ENCODE data around the gene CRYGC.

CRYGC gene

DNA sequence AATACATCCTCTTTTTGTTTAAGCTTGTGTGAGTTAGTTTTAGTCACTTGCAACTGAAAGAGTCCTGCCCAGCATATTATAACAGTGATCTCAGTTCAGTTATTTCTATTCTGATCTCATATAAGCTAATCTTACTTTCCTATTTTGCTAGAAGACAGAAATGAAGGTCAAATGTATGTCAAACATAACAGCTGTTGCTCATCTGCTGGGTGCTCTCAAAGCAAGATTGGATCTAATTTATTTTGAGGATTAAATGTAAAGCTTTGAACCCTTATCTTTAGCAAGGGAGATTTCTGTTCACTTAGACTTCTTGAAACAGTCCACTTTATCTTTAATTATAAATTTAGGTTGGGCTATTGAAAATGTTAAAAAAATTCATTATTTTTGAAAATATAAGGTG, 36.5 kb downstream of the CRYGC start:
- no peak for DNase-seq (ENCODE audit: low spot score)

DNA sequence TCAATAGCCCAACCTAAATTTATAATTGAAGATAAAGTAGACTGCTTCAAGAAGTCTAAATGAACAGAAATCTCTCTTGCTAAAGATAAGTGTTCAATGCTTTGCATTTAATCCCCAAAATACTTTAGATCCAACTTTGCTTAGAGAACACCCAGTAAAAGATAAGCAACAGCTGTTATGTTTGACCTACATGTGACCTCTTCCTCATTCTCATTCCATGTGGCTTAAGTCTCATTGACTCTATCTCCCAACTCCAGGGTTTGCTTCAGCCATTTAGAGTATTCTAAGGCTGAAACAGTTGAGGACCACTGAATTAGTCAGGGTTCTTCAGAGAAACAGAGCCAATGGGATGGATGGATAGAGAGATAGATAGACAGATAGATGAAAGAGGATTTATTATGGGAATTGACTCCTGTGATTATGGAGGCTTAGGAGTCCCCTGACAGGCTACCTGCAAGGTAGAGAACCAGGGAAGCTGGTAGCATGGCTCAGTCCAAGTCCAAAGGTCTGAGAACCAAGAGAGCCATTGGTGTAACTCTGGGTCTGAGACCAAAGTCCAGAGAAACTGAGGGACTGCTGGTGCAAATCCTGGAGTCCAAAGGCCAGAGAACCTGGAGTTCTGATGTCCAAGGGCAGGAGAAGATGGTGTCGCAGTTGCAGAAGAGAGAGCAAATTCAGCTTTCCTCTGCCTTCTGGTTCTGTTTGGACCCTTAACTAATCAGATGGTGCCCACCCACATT, 37.4 kb downstream of the CRYGC start:
- no peak for DNase-seq (ENCODE audit: low spot score)

DNA sequence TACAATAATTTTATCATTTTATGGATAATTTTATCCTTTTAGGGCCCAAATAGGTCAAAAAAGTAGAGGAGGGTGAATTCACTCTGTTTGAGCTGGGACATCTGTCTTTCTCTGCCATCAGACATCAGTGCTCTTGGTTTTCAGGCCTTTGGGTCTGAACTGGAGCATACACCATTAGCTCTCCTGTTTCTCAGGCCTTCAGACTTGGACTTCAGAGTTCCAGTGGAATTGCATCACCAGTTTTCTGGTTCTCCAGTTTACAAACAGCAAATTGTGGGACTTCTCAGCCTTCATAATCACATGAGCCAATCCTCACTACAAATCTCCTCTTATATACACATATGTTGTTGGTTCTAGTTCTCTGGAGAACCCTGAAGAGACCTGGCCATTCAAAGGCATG, 39.2 kb downstream of the CRYGC start:
- no peak for DNase-seq (ENCODE audit: low spot score)

DNA sequence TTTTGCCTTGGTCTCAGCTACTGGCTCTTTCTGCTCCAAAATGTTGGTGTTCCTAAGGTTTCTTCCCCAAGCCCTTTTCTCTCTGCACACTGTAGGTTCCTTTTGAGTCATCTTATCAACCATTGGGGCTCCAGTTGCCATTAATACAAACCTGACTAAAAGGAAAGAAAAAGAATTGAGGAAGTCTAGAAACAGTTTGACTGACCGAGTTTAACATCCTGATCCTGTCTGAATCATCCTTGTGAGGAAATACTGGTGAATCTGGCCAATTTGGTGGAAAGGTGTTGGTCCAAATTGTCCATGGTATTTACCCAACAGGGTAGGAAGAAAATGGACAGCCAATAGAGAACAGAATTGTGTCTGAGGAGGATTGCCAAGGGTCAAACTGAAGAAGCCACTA, 43.6 kb downstream of the CRYGC start:
- DNase-seq (ENCODE audit: low spot score): no peak

DNA sequence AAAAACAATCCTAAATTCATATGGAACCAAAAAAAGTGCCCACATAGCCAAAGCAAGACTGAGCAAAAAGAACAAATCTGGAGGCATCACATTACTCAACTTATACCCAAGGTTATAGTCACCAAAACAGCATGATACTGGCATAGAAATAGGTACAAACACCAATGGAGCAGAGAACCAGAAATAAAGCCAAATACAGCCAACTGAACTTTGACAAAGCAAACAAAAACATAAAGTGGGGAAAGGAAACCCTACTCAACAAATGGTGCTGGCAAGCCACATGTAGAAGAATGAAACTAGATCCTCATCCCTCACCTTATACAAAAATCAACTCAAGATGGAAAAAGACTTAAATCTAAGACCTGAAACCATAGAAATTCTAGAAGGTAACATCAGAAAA, 45.8 kb downstream of the CRYGC start:
- no peak for DNase-seq (ENCODE audit: low spot score)
